CD14-positive monocyte (primary cell): Measurements from ENCODE around the gene TMEM91. TPM values are rescaled to one million over a fixed set of nuclear protein-coding genes. Genes with fewer than 3 reads are reported as not detected.

ENCODE experiments used
- DNase-seq, 3 donors: peaks; one replicate each; pipeline ENCODE4 v3.0.0-alpha.2; 2011 to 2022
- H2AFZ ChIP-seq: 2 replicates; pipeline ENCODE4 v1.6.0; 2012; ENCODE audit warnings: mild to moderate bottlenecking, low read depth, low read length, inconsistent platforms; ENCODE audit not compliant: insufficient read depth, poor library complexity, severe bottlenecking
- H3K27ac ChIP-seq, 2 donors: 1 replicate in 1 of 2; 2 replicates in 1 of 2; pipeline ENCODE4 v1.5.1; 2012 to 2013; ENCODE audit warnings: low read length in 2 of 2, control low read depth in 1 of 2, inconsistent platforms in 1 of 2, low read depth in 1 of 2, mild to moderate bottlenecking in 1 of 2
- H3K27me3 ChIP-seq, 2 donors: one replicate each; pipeline versions ENCODE4 v1.6.0 to v1.6.1; 2011 to 2013; ENCODE audit warnings: low read length in 2 of 2; ENCODE audit not compliant: control insufficient read depth in 2 of 2, insufficient read depth in 2 of 2
- H3K36me3 ChIP-seq, 2 donors: replicated peaks in 1 of 2; 1 replicate in 1 of 2; 2 replicates in 1 of 2; pipeline versions ENCODE4 v1.5.1 to v1.6.1; 2012 to 2013; ENCODE audit warnings: low read length in 2 of 2, control low read depth in 1 of 2, inconsistent platforms in 1 of 2, mild to moderate bottlenecking in 1 of 2; ENCODE audit not compliant: insufficient read depth in 2 of 2, control insufficient read depth in 1 of 2
- H3K4me1 ChIP-seq, 2 donors: 1 replicate in 1 of 2; 2 replicates in 1 of 2; pipeline versions ENCODE4 v1.5.1 to v1.6.1; 2012 to 2013; ENCODE audit warnings: low read length in 2 of 2, control low read depth in 1 of 2, inconsistent platforms in 1 of 2, mild to moderate bottlenecking in 1 of 2, moderate library complexity in 1 of 2; ENCODE audit not compliant: insufficient read depth in 2 of 2, control insufficient read depth in 1 of 2
- H3K4me2 ChIP-seq: replicated peaks from 2 replicates; pipeline ENCODE3; 2012; ENCODE audit warnings: low read length, moderate library complexity, mild to moderate bottlenecking; ENCODE audit not compliant: poor library complexity, severe bottlenecking; ENCODE audit errors: extremely low read depth
- H3K4me3 ChIP-seq, 3 experiments: fragments of 200-600 bp in 1 of 3; sonication (generic) in 1 of 3; replicated peaks in 1 of 3; 1 replicate in 2 of 3; 2 replicates in 1 of 3; pipeline ENCODE4 v1.5.1; 2011 to 2013; ENCODE audit warnings: low read length in 3 of 3, mild to moderate bottlenecking in 3 of 3, control low read depth in 2 of 3, low read depth in 2 of 3, inconsistent platforms in 1 of 3, moderate library complexity in 1 of 3
- H3K79me2 ChIP-seq: 2 replicates; pipeline ENCODE4 v1.6.0; 2012; ENCODE audit warnings: mild to moderate bottlenecking, control low read depth, inconsistent platforms, low read length, moderate library complexity; ENCODE audit not compliant: insufficient read depth
- H3K9ac ChIP-seq: 2 replicates; pipeline ENCODE4 v1.6.0; 2017; ENCODE audit warnings: low read length, mild to moderate bottlenecking; ENCODE audit not compliant: insufficient read depth, poor library complexity, severe bottlenecking
- H3K9me3 ChIP-seq, 2 donors: replicated peaks in 1 of 2; 1 replicate in 1 of 2; 2 replicates in 1 of 2; pipeline versions ENCODE4 v1.5.1 to v1.6.1; 2012 to 2013; ENCODE audit warnings: low read length in 2 of 2, control low read depth in 1 of 2; ENCODE audit not compliant: control insufficient read depth in 1 of 2, insufficient read depth in 1 of 2
- H4K20me1 ChIP-seq: 2 replicates; pipeline ENCODE4 v1.6.0; 2012; ENCODE audit warnings: mild to moderate bottlenecking, low read length, control low read depth, moderate library complexity; ENCODE audit not compliant: insufficient read depth
- H3K27ac Mint-ChIP-seq, 7 donors: one replicate each; pipeline ENCODE4 v1.8.0; 2020; ENCODE audit warnings: mild to moderate bottlenecking in 7 of 7, mixed read lengths in 7 of 7, moderate library complexity in 6 of 7, inconsistent platforms in 2 of 7
- H3K27me3 Mint-ChIP-seq, 3 donors: one replicate each; pipeline ENCODE4 v1.8.0; 2021 to 2022; ENCODE audit warnings: low read depth in 3 of 3, mild to moderate bottlenecking in 3 of 3, mixed read lengths in 3 of 3, moderate library complexity in 3 of 3, inconsistent platforms in 1 of 3
- H3K36me3 Mint-ChIP-seq, 2 donors: one replicate each; pipeline ENCODE4 v1.8.0; 2020; ENCODE audit warnings: mixed read lengths in 2 of 2, inconsistent platforms in 1 of 2, mild to moderate bottlenecking in 1 of 2
- H3K4me1 Mint-ChIP-seq: one replicate; pipeline ENCODE4 v1.8.0; 2020; ENCODE audit warnings: mild to moderate bottlenecking, mixed read lengths
- H3K4me3 Mint-ChIP-seq, 2 donors: one replicate each; pipeline ENCODE4 v1.8.0; 2020; ENCODE audit warnings: mild to moderate bottlenecking in 2 of 2, mixed read lengths in 2 of 2, moderate library complexity in 1 of 2
- H3K9me3 Mint-ChIP-seq, 7 donors: one replicate each; pipeline ENCODE4 v1.8.0; 2020 to 2022; ENCODE audit warnings: mixed read lengths in 7 of 7, mild to moderate bottlenecking in 6 of 7, moderate library complexity in 6 of 7, inconsistent platforms in 2 of 7
- CTCF ChIP-seq: fragments of 200-600 bp; IDR thresholded peaks from one replicate; pipeline ENCODE4 v1.8.0; 2022; ENCODE audit warnings: antibody characterized with exemption, mild to moderate bottlenecking
- WGBS: methylation state at CpG from one replicate; pipeline ENCODE4 v1.1.5; 2013; ENCODE audit warnings: missing lambda C conversion rate; ENCODE audit not compliant: insufficient coverage; 5-methylcytosine and 5-hydroxymethylcytosine counted together
- intact Hi-C, 2 donors: fragments of 100-400 bp; cut with micrococcal nuclease; formaldehyde crosslinking; loops; one replicate each; pipeline versions ENCODE4 v1.15.0 to v1.15.1; 2023
- polyA plus RNA-seq, 3 donors: library from polyadenylated mRNA; depleted of rRNA in 1 of 3; unstranded in 2 of 3; stranded (reverse) in 1 of 3; fragments of 300-500 nt in 2 of 3; fragments of >200 nt in 1 of 3; fragmentation: Illumina TruSeq in 2 of 3; gene quantifications; 1 replicate in 2 of 3; 2 replicates in 1 of 3; pipeline ENCODE4 v1.2.3, GENCODE V29; 2012 to 2021

Gene TMEM91
- polyA plus RNA-seq, 3 donors: 29.1 to 103 (median 34.9) TPM

GRCh38 chr19:41330946-41331678, 45.2 kb upstream of the TMEM91 start:
- H3K36me3 ChIP-seq: peaks cover 29 to 52% of the 10 kb centered on the region in 2 donors
- Mint-ChIP-seq H3K27me3 (peaks cover 0 to 4% (median 0%) of the 10 kb centered on the region in 3 donors), H3K9me3 (no peaks in the 10 kb centered on the region), H3K4me3 (no peak overlapping the region), H3K27ac (peak overlapping the region; percentile 31 to 76 (median 55)), H3K36me3 (peaks cover 49 to 71% of the 10 kb centered on the region in 2 donors), H3K4me1 (peaks cover 78% of the 10 kb centered on the region)
- H4K20me1 ChIP-seq: peaks cover 41% of the 10 kb centered on the region
- DNase-seq: no peak
- peak overlapping the region; percentile 52 to 76 for H3K27ac ChIP-seq
- no peaks in the 10 kb centered on the region for H3K9me3 ChIP-seq
- H3K4me3 ChIP-seq: no peak overlapping the region
- WGBS: 92% methylated on average over 26 of the region's 47 CpGs
- H2AFZ ChIP-seq: no peak overlapping the region
- peaks cover 92 to 100% of the 10 kb centered on the region in 2 donors for H3K4me1 ChIP-seq
- H3K27me3 ChIP-seq: no peaks in the 10 kb centered on the region
- H3K9ac ChIP-seq: no peak overlapping the region
- H3K79me2 ChIP-seq: peaks cover 64% of the 10 kb centered on the region
- H3K4me2 ChIP-seq: no peak overlapping the region
- intact Hi-C loops: no loop called here
- TF ChIP-seq CTCF: no peak

- Histone ChIP-seq H3K27me3 (no peaks in the 10 kb centered on the region), H3K9me3 (no peaks in the 10 kb centered on the region), H3K36me3 (peaks cover 37 to 60% of the 10 kb centered on the region in 2 donors), H3K4me2 (no peak overlapping the region), H3K4me1 (peaks cover 88 to 97% of the 10 kb centered on the region in 2 donors), H2AFZ (no peak overlapping the region), H3K4me3 (no peak overlapping the region), H3K79me2 (peaks cover 64% of the 10 kb centered on the region), H4K20me1 (peaks cover 41% of the 10 kb centered on the region), H3K9ac (no peak overlapping the region), H3K27ac (peak overlapping the region; percentile 29 to 68)
- Mint-ChIP-seq H3K4me3 (no peak overlapping the region), H3K4me1 (peaks cover 74% of the 10 kb centered on the region), H3K27me3 (peaks cover 0 to 4% (median 0%) of the 10 kb centered on the region in 3 donors), H3K36me3 (peaks cover 45 to 72% of the 10 kb centered on the region in 2 donors), H3K9me3 (no peaks in the 10 kb centered on the region), H3K27ac (peak overlapping the region in 6 of 7 donors; percentile 27 to 72 (median 53))
- intact Hi-C loops: no loop called here
- no peak for DNase-seq
- TF ChIP-seq CTCF: no peak
- WGBS: 100% methylated on average over 16 of the region's 16 CpGs
These were observed 44.3 kb upstream of the TMEM91 start for GRCh38 chr19:41332000-41332399.
